Activated naive CD8-positive, alpha-beta T cell treated with anti-CD3 and anti-CD28 coated beads for 36 hours (primary cell): ENCODE results near the gene PDRG1. TPM values are rescaled to one million over a fixed set of nuclear protein-coding genes. Genes with fewer than 3 reads are reported as not detected.

Experiments used
- DNase-seq: peaks from one replicate; pipeline ENCODE4 v3.0.0; 2021
- H3K27ac Mint-ChIP-seq: one replicate; pipeline ENCODE4 v1.8.0; 2022; ENCODE audit warnings: mild to moderate bottlenecking, moderate library complexity, mixed read lengths
- H3K27me3 Mint-ChIP-seq: one replicate; pipeline ENCODE4 v1.8.0; 2022; ENCODE audit warnings: mild to moderate bottlenecking, mixed read lengths
- H3K36me3 Mint-ChIP-seq: one replicate; pipeline ENCODE4 v1.8.0; 2021; ENCODE audit warnings: mild to moderate bottlenecking, mixed read lengths
- H3K4me1 Mint-ChIP-seq: one replicate; pipeline ENCODE4 v1.8.0; 2021; ENCODE audit warnings: mixed read lengths
- H3K4me3 Mint-ChIP-seq: one replicate; pipeline ENCODE4 v1.8.0; 2022; ENCODE audit warnings: mild to moderate bottlenecking, moderate library complexity, mixed read lengths
- H3K9me3 Mint-ChIP-seq: one replicate; pipeline ENCODE4 v1.8.0; 2022; ENCODE audit warnings: mixed read lengths
- total RNA-seq, 2 experiments: library from RNA; stranded (reverse); gene quantifications; one replicate each; pipeline ENCODE4 v1.2.3, GENCODE V29; 2021

The PDRG1 gene
- total RNA-seq, result 10 to 100 TPM; 20.2 to 22.0 TPM

DNA sequence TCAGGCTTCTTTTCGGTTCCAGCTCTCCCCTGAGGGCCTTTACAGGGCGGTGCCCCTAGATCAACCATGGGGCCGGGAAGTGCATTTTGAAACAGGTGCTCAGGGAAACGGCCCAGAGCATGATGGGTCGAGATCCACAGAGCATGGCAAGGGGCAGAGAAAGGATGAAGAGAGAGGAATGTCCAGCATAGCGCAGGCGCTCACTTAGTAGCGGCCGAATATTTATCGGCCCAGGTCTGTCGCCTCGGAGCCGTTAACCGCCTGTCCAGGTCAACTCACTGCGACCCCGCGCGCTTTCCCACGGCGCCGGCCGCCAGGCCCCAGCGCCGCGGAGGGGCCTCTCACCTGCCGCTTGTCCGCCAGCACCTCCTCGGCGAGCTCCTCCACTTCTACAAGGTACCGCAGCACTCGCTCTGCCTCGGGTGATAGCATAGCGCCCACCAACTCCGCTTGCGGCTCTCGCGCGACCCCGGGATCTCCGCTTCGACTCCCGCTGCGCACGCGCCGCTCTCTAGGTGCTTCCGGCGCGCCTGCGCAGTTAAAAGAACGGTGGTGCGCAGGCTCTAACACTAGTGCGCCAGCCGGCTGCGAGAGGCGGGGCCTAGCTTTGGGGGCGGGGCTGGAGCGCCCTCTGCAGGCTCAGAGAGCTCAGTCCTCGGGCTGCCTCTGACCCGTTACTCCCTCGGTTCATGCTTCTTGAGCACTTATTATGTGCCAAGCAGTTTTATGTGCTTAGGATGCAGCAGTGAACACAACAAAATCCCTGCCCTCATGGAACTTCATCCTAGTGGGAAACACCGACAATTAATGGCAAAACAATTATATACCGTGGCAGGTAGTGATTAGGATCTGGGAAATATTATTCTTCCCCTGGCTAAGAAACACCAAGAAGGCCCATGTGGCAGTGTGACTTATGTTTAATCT lies at the start of gene PDRG1:
PDRG1 (minus strand) TSS at position 517 of the 924 bp plus-strand sequence; CDS start at position 432, 85 bp downstream.
- Mint-ChIP-seq H3K9me3 (peaks cover 3% of the 10 kb centered on the region), H3K4me3 (peak within 1 kb of the TSS; percentile 96), H3K4me1 (peaks cover 18% of the 10 kb centered on the region), H3K27me3 (no peaks in the 10 kb centered on the region), H3K27ac (peak within 1 kb of the TSS; percentile 94), H3K36me3 (peaks cover 31% of the 10 kb centered on the region)
- peak; percentile 97 for DNase-seq

DNA sequence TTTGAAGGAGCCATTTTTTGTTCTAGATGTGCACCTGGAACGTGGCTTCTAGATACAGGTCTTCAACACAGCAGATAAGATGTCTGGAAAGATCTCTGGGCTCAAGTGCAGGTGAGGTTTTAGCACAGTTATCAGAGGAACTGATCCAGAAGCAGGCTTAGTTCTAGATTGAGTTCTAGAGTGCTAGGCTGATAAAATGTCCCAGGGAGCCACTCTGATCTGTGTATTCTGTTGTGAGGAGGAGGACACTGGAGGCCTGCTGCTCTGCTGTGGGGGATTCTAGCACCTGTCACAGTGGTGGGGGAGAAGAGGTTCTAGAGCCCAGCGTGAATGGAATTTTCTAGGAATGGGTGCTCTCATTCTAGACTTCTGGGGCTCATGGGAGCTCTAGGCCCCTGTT lies 46.4 kb upstream of the PDRG1 start:
- Mint-ChIP-seq H3K4me1 (peaks cover 5% of the 10 kb centered on the region), H3K9me3 (no peaks in the 10 kb centered on the region), H3K36me3 (no peaks in the 10 kb centered on the region), H3K27ac (no peak overlapping the region), H3K4me3 (no peak overlapping the region), H3K27me3 (peaks cover 35% of the 10 kb centered on the region)
- DNase-seq, result no peak

DNA sequence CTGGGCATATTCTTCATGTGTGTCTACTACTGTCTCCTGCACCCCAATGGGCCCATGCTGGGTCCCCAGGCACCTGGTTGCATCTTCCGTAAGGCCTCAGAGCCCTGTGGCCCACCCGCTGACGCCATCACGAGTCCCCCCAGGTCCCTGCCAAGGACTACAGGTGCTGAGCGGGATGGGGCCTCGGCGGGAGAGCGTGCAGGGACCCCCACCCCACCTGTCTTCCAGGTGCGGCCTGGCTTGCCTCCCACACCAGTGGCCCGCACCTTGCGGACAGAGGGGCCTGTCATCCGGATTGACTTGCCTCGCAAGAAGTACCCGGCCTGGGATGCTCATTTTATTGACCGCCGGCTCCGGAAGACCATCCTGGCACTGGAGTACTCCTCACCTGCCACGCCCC lies 45.1 kb upstream of the PDRG1 start:
- H3K4me1 Mint-ChIP-seq, result peaks cover 5% of the 10 kb centered on the region
- H3K36me3 Mint-ChIP-seq, result no peaks in the 10 kb centered on the region
- no peaks in the 10 kb centered on the region for H3K9me3 Mint-ChIP-seq
- no peak for DNase-seq
- peaks cover 38% of the 10 kb centered on the region for H3K27me3 Mint-ChIP-seq
- no peak overlapping the region for H3K4me3 Mint-ChIP-seq
- H3K27ac Mint-ChIP-seq, result no peak overlapping the region

DNA sequence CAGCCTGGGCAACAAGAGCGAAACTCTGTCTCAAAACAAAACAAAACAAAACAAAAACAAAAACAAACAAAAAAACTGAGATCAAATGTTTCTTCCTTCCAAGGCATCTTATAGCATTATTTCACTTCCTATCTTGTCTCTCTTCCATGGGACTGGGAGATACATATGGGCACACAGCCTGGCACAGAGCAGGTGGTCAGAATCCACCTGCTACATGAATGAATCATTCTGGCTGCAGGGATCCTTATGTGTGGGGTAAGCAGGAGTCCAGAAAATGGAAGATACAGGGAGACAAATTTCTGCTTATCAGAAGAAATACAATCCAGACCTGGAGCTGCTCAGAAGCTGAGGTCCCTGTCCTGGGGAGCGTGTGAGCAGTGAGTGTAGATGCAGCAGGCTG lies 40.2 kb upstream of the PDRG1 start:
- no peaks in the 10 kb centered on the region for H3K9me3 Mint-ChIP-seq
- peaks cover 12% of the 10 kb centered on the region for H3K4me1 Mint-ChIP-seq
- no peak overlapping the region for H3K4me3 Mint-ChIP-seq
- H3K36me3 Mint-ChIP-seq, result no peaks in the 10 kb centered on the region
- peaks cover 38% of the 10 kb centered on the region for H3K27me3 Mint-ChIP-seq
- no peak for DNase-seq
- H3K27ac Mint-ChIP-seq, result no peak overlapping the region

DNA sequence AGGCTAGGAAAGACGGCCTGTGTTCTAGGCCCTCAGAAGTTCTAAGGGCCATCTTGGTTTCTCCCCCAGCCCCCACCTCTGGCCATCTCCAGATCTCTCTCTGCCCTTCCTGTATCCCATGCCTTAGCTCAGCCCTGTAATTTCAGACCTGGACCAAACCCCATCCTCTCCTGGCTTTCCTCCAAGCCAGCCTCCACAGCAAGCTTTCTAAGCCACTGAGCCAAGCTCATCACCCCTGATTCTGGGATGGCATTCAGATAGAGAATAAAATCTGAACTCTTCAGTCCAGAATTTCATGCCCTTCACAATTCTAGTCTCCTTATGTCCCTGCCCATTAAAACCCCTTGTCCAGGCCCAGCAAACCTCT lies 39.5 kb upstream of the PDRG1 start:
- DNase-seq, result no peak
- Mint-ChIP-seq H3K27me3 (peaks cover 32% of the 10 kb centered on the region), H3K4me1 (peaks cover 12% of the 10 kb centered on the region), H3K36me3 (no peaks in the 10 kb centered on the region), H3K9me3 (no peaks in the 10 kb centered on the region), H3K27ac (no peak overlapping the region), H3K4me3 (no peak overlapping the region)

DNA sequence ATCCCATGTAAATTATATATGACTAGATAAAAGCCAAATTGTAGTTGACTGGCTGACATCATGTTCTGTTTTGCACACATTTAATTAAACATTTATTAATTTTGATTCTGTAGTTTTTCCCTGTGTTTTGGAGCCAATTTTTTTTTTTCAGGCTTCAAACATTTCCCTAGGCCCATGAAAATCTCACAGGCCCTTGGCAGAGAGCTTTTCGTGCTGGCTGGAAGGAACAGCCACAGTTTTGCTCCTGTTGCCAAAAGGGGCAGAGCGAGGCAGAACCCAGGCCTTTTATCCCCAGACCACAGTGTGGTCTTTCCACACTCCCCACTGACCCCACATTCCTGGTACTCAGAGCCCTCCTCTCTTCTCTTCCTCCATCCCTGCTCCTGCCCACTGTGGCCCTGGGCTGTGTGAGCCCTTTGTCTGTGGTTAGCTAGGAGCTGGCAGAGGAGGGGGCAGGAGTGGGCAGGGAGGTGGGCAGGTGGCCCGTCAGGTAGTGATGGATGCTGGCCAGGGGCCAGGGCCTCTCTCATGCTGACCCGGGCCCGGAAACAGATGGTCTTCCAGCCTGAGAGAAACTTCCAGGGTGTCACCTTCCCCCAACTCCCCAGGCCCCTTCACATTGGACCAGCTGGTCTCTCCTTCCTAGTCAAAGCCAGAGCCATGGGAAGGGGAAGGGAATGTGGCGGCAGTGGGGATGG lies 38.9 kb upstream of the PDRG1 start:
- no peaks in the 10 kb centered on the region for H3K9me3 Mint-ChIP-seq
- H3K4me1 Mint-ChIP-seq, result peaks cover 10% of the 10 kb centered on the region
- no peaks in the 10 kb centered on the region for H3K36me3 Mint-ChIP-seq
- no peak for DNase-seq
- H3K4me3 Mint-ChIP-seq, result no peak overlapping the region
- H3K27ac Mint-ChIP-seq, result no peak overlapping the region
- H3K27me3 Mint-ChIP-seq, result peaks cover 27% of the 10 kb centered on the region

DNA sequence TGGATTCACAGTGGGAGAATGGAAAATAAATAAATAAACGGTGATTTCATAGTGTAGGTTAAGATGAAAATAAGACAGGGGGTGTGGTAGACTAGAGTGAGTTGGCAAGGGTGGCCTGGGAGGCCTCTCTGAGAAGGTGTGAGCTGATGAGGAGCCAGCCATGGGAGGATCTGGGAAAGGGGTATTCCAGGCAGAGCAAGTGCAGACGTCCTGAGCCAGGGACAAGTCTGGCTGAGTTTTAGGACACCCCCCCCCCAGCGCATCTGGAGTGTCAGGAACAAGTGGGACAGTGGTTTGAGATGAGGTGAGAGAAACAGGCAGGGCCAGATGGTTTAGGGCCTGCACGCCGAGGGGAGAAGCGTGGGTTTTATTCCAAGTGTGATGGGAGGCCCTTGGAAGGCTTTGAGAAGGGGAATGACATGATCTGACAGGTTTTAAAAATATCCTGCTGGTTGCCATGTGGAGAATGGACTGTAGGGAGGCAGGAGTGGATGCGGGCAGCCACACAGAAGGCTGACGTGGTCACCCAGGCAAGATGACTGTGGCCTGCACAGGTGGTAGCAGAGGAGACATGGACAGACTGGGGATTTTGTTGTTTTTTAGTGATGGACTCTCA lies 37.3 kb upstream of the PDRG1 start:
- Mint-ChIP-seq H3K4me3 (no peak overlapping the region), H3K27ac (no peak overlapping the region), H3K9me3 (no peaks in the 10 kb centered on the region), H3K27me3 (peaks cover 12% of the 10 kb centered on the region), H3K36me3 (no peaks in the 10 kb centered on the region), H3K4me1 (peaks cover 7% of the 10 kb centered on the region)
- no peak for DNase-seq

DNA sequence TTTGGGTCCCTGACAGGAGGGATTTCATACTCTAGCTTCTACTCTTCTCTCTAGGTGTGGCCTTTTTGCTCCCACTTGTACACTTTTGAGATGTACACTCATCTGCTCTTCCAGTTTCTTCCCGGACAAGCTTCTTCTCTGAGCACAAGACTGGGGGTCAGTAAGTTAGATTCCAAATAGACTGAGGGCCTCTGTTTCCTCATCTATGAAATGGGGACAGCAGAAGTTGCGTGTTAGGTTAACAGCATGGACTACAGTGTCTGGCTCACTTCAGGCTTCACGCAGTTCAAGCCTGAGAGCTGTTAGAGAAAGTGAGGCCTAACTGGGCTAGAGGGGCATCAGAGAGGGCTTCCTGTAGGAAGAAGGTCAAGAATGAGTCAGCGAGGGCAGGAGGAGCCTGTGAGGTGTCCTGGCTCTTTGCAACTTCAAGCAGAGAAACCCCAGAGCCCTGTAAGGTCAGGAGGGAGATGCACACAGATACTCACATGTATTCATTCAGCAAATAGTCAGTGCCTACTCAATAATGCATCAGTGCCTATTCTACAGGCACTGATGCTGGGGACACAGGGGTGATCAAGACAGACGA lies 36.7 kb upstream of the PDRG1 start:
- DNase-seq, result peak; percentile 4
- no peaks in the 10 kb centered on the region for H3K36me3 Mint-ChIP-seq
- H3K9me3 Mint-ChIP-seq, result no peaks in the 10 kb centered on the region
- H3K27ac Mint-ChIP-seq, result no peak overlapping the region
- H3K4me1 Mint-ChIP-seq, result peaks cover 7% of the 10 kb centered on the region
- peaks cover 6% of the 10 kb centered on the region for H3K27me3 Mint-ChIP-seq
- H3K4me3 Mint-ChIP-seq, result no peak overlapping the region

DNA sequence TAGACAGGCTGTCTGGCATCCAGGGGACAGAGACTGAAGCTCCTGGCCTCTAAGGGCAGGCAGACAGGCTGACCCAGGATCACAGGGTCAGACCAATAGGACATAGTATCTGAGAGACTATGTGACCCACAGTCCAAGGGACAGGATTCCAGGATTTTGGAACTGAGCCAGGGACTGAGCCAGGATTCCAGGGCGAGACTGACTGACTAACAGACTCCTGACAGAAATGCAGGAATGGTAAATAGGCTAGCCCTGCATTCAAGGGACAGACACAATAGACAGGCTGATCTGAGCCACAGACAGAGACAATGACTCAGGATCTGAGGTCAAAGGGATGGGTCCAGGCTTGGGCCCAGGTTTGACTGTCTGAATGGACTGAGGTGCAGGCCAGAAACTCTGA lies 35.9 kb upstream of the PDRG1 start:
- Mint-ChIP-seq H3K27ac (no peak overlapping the region), H3K4me3 (no peak overlapping the region), H3K9me3 (no peaks in the 10 kb centered on the region), H3K36me3 (no peaks in the 10 kb centered on the region), H3K4me1 (peaks cover 7% of the 10 kb centered on the region), H3K27me3 (peaks cover 5% of the 10 kb centered on the region)
- no peak for DNase-seq

DNA sequence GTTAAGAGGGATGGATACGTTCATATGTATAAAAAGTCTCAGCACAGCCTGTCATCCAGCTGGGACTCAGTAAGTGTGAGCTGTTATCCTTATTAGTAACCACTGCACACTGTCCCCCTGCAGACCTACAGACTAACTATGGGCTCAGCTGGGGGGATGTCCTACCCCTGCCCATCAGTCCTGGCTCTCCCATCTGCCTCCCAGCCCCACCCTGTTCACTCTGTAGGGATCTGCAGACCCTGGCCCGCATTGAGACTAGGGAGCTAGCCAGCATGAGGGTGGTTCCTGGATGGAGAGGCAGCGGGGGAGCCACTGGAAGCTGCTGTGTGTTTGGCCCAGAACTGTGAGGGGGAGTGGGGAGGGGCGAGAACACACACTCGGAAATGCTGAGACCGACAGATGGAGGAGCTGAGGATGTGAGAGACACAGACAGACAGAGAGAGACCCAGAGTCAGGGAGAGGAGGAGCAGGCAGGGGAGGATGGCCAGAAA lies 33.2 kb upstream of the PDRG1 start:
- Mint-ChIP-seq H3K4me1 (peaks cover 7% of the 10 kb centered on the region), H3K36me3 (no peaks in the 10 kb centered on the region), H3K9me3 (no peaks in the 10 kb centered on the region), H3K4me3 (no peak overlapping the region), H3K27ac (no peak overlapping the region), H3K27me3 (peaks cover 8% of the 10 kb centered on the region)
- DNase-seq, result no peak

DNA sequence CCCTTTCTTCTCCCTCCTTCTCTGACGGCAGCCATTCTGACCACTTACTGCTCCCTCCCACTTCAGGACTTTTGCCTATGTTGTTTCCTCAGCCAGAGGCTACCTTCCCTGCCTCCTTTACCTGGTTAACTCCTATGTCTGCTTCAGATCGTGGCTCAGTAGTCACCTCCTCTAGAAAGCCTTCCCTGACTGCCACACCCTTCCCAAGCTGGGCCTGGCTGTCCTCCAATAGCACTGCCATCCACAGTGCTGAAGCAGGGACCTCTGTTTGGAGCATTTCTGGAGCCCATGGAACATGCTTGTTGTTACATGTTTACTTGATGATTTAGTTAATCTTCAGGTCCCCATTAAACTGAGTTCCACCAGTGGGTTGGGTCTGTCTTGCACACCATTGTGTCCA lies 29.9 kb upstream of the PDRG1 start:
- Mint-ChIP-seq H3K27me3 (peaks cover 18% of the 10 kb centered on the region), H3K4me1 (no peaks in the 10 kb centered on the region), H3K36me3 (no peaks in the 10 kb centered on the region), H3K9me3 (no peaks in the 10 kb centered on the region), H3K4me3 (no peak overlapping the region), H3K27ac (no peak overlapping the region)
- DNase-seq, result no peak

DNA sequence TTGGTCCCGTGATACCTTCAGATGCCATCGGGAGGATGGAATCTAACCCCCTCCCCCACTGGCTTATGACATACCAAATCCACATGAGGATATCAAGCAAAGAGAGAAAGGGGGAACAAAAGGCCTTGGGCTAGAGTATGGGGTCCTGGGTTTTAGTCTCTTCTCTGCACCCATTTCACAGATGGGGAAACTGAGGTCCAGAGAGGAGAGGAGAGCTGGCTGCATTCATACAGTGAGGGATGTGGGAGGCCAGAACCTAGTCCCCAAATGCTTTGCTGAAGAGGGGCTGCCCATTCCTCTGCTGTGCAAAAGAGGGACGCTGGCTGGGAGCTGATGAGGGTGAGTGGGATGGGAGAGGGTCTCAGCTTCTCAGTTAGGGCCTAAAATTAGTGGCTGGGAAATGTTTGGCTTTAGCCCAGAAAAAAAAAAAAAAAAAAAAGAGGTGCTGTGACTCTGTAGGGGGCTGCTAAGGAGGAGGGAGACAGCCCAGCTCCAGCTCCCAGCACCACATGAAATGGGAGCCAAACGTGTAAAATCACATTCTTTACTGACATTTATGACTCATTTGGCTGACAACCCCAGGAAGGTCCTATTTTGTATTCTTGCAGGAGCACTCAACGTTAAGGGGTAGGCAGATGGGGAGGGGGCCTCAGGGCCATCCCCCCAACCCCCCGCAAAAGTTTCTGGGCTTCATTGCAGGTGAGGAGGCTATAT lies 28.0 kb upstream of the PDRG1 start:
- H3K36me3 Mint-ChIP-seq, result no peaks in the 10 kb centered on the region
- H3K4me1 Mint-ChIP-seq, result no peaks in the 10 kb centered on the region
- H3K9me3 Mint-ChIP-seq, result no peaks in the 10 kb centered on the region
- H3K27ac Mint-ChIP-seq, result no peak overlapping the region
- no peak for DNase-seq
- H3K27me3 Mint-ChIP-seq, result peaks cover 26% of the 10 kb centered on the region
- no peak overlapping the region for H3K4me3 Mint-ChIP-seq

DNA sequence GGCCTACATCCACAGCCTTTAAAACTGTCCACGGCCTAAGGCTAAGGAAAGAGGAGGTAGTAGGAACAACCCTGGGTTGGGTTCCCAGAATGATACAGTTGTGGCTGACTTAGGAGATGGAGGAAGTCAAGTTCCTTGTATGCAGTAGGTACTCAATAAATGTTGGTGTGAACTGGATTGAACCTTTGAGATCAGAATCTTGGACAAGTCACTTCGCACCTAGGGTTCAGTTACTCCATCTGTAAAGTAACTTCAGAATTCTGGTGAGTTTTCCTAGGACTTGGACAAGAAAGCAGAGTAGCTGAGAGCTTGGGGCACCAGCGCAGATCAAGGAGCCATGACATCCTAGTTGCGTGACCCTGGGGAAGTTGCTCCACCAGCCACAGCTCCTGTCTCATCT lies 25.2 kb upstream of the PDRG1 start:
- H3K4me1 Mint-ChIP-seq, result no peaks in the 10 kb centered on the region
- no peaks in the 10 kb centered on the region for H3K9me3 Mint-ChIP-seq
- H3K27me3 Mint-ChIP-seq, result peaks cover 37% of the 10 kb centered on the region

DNA sequence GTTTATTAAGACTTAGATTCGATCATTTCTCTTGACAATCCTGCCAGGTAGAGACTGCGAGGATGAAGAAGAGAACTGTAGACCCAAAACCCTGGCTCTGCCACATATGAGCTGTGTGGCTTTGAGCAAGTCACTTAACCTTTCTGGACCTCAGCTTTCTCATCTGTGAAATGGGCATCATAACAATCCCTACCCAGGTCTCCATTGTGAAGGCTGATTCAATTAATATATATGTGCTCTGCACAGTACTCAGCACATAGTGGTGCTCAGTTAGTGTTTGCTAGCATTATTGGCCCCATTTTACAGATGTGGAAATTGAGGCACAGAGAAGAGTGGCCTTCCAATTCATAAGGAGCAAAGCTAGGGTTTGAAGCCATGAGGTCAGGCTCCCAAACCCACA lies 24.0 kb upstream of the PDRG1 start:
- Mint-ChIP-seq H3K36me3 (no peaks in the 10 kb centered on the region), H3K9me3 (no peaks in the 10 kb centered on the region), H3K27ac (no peak overlapping the region), H3K4me3 (no peak overlapping the region), H3K4me1 (no peaks in the 10 kb centered on the region), H3K27me3 (peaks cover 38% of the 10 kb centered on the region)
- no peak for DNase-seq

More for the DNA sequence above, 25.2 kb upstream of the PDRG1 start:
- no peak for DNase-seq
- H3K4me3 Mint-ChIP-seq, result no peak overlapping the region
- H3K27ac Mint-ChIP-seq, result no peak overlapping the region
- H3K36me3 Mint-ChIP-seq, result no peaks in the 10 kb centered on the region
